DOHH2 (cell line): Measurements from ENCODE around the gene ALPL.

Experiments used
- H3F3A ChIP-seq: fragments of 200-600 bp; sonication (generic), shearing (Covaris generic); 2 replicates; pipeline ENCODE4 v1.6.0; 2016; ENCODE audit warnings: antibody characterized with exemption, mild to moderate bottlenecking; ENCODE audit not compliant: control insufficient read depth, insufficient read depth
- H3K27ac ChIP-seq: fragments of 200-600 bp; sonication (generic); 2 replicates; pipeline ENCODE4 v1.5.1; 2014; ENCODE audit warnings: low read depth, mild to moderate bottlenecking, low read length, moderate library complexity
- H3K27me3 ChIP-seq: fragments of 200-600 bp; sonication (generic); 2 replicates; pipeline ENCODE4 v1.6.1; 2014; ENCODE audit warnings: mild to moderate bottlenecking, low read length, mixed read lengths; ENCODE audit not compliant: control insufficient read depth
- H3K36me3 ChIP-seq: fragments of 200-600 bp; sonication (generic); 2 replicates; pipeline ENCODE4 v1.6.1; 2014; ENCODE audit warnings: mild to moderate bottlenecking, low read length, moderate library complexity, mixed read lengths; ENCODE audit not compliant: control insufficient read depth
- H3K4me1 ChIP-seq: fragments of 200-600 bp; sonication (generic); 2 replicates; pipeline ENCODE4 v1.6.1; 2014; ENCODE audit warnings: mild to moderate bottlenecking, low read length, mixed read lengths; ENCODE audit not compliant: control insufficient read depth
- H3K4me2 ChIP-seq: fragments of 200-600 bp; sonication (generic); 2 replicates; pipeline ENCODE4 v1.6.0; 2014; ENCODE audit warnings: mild to moderate bottlenecking, low read length, moderate library complexity
- H3K4me3 ChIP-seq: fragments of 200-600 bp; sonication (generic); 2 replicates; pipeline ENCODE4 v1.5.1; 2014; ENCODE audit warnings: mild to moderate bottlenecking, low read length, mixed read lengths
- H3K79me2 ChIP-seq: fragments of 200-600 bp; sonication (generic); 2 replicates; pipeline ENCODE4 v1.6.1; 2014; ENCODE audit warnings: mild to moderate bottlenecking, low read length, mixed read lengths; ENCODE audit not compliant: control insufficient read depth
- H3K9me2 ChIP-seq: fragments of 200-600 bp; sonication (generic); replicated peaks from 2 replicates; pipeline ENCODE4 v1.6.1; 2014; ENCODE audit warnings: mild to moderate bottlenecking, low read length, mixed read lengths; ENCODE audit not compliant: control insufficient read depth
- H3K9me3 ChIP-seq: fragments of 200-600 bp; sonication (generic); 2 replicates; pipeline ENCODE4 v1.6.1; 2014; ENCODE audit warnings: antibody characterized with exemption, low read length, mixed read lengths; ENCODE audit not compliant: control insufficient read depth, insufficient read depth
- H4K20me1 ChIP-seq: fragments of 200-600 bp; sonication (generic); 2 replicates; pipeline ENCODE4 v1.6.0; 2014; ENCODE audit warnings: low read depth, mild to moderate bottlenecking, antibody characterized with exemption, low read length, moderate library complexity; ENCODE audit not compliant: control insufficient read depth, insufficient read depth
- EZH2phosphoT487 ChIP-seq: fragments of 200-600 bp; sonication (generic); IDR thresholded peaks from 2 replicates; pipeline ENCODE4 v1.6.1; 2017; ENCODE audit warnings: borderline replicate concordance, mild to moderate bottlenecking, antibody characterized with exemption, low read length, moderate library complexity, mixed read lengths
- TF ChIP-seq, protein P1 (sequence below): fragments of 200-600 bp; sonication (generic); IDR thresholded peaks from one replicate; pipeline ENCODE4 v1.5.1; 2014; ENCODE audit warnings: antibody characterized with exemption, mild to moderate bottlenecking, low read depth, low read length; ENCODE audit not compliant: poor library complexity, severe bottlenecking

Gene ALPL

GRCh38 chr1:21587602-21587953 is 78.4 kb downstream of the ALPL start:
- H3K79me2 ChIP-seq = no peaks in the 10 kb centered on the region
- H3F3A ChIP-seq = no peaks in the 10 kb centered on the region
- H3K9me2 ChIP-seq = no peaks in the 10 kb centered on the region
- H3K27ac ChIP-seq = no peak overlapping the region
- H3K4me1 ChIP-seq = no peaks in the 10 kb centered on the region
- no peaks in the 10 kb centered on the region for H3K36me3 ChIP-seq
- no peaks in the 10 kb centered on the region for H4K20me1 ChIP-seq
- H3K4me3 ChIP-seq = no peak overlapping the region
- TF ChIP-seq, protein P1, sequence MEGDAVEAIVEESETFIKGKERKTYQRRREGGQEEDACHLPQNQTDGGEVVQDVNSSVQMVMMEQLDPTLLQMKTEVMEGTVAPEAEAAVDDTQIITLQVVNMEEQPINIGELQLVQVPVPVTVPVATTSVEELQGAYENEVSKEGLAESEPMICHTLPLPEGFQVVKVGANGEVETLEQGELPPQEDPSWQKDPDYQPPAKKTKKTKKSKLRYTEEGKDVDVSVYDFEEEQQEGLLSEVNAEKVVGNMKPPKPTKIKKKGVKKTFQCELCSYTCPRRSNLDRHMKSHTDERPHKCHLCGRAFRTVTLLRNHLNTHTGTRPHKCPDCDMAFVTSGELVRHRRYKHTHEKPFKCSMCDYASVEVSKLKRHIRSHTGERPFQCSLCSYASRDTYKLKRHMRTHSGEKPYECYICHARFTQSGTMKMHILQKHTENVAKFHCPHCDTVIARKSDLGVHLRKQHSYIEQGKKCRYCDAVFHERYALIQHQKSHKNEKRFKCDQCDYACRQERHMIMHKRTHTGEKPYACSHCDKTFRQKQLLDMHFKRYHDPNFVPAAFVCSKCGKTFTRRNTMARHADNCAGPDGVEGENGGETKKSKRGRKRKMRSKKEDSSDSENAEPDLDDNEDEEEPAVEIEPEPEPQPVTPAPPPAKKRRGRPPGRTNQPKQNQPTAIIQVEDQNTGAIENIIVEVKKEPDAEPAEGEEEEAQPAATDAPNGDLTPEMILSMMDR = no peak
- no peak for TF ChIP-seq EZH2phosphoT487
- H3K9me3 ChIP-seq = no peaks in the 10 kb centered on the region
- H3K4me2 ChIP-seq = no peak overlapping the region
- H3K27me3 ChIP-seq = no peaks in the 10 kb centered on the region

DNA sequence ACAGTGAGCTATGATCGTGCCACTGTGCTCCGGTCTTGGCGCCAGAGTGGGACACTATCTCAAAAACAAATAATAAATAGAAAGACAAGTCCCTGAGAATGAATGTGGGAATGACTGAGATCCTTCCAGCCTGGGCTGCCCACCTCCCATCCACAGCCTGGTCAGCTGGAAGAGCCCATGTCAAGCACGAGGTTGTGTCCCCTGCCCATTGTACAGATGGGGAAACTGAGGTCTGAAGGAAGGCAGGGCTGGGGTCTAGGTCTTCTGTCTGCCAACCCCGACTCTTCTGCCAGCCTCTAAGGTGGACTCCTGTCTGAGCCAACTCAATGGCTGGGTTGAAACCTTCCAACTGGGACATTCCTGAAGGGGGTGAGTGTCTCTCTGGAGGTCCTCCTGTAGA is 80.4 kb downstream of the ALPL start:
- TF ChIP-seq EZH2phosphoT487 = no peak
- TF ChIP-seq, protein P1 = no peak
- Histone ChIP-seq H3K4me3 (no peak overlapping the region), H3K9me3 (no peaks in the 10 kb centered on the region), H3K27ac (no peak overlapping the region), H3K4me1 (no peaks in the 10 kb centered on the region), H4K20me1 (no peaks in the 10 kb centered on the region), H3K4me2 (no peak overlapping the region), H3K9me2 (no peaks in the 10 kb centered on the region), H3K27me3 (no peaks in the 10 kb centered on the region), H3F3A (no peaks in the 10 kb centered on the region), H3K79me2 (no peaks in the 10 kb centered on the region), H3K36me3 (no peaks in the 10 kb centered on the region)

DNA sequence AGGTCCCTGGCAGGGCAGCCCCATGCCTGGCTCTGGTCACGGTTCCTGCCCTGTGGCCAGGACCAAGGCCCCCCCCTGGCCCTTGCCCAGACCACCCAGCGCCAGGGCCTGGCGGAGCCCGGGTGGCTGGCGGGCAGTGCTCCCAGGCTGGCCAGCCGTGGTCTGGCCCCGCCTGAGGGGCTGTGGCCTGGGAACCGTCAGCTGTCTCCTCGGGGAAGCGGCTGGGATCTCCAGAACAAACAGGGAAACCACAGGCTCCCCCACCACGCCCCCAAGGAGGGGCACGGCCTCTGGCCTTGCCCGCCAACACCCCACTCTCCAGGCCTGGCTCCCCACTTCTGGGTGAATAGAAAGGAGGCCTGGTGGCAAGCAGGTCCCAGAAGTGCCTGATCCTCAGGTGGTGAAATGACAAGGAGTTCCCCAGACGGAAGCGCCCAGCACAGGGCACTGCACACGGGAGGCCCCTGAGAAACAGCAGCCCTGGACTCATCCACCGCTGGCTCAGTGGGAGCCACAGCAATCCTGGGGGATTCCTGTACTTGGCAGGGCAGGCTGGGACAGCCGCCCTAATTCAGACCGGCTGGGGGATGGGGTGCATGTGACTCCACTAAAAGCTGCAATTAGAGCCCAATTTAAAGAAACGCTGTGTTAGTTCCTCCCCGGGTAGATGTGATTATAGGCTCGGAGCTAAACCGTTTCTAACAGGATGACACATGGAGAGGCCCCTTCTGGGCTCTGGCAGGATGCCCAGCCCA is 81.1 kb downstream of the ALPL start:
- H3K79me2 ChIP-seq = no peaks in the 10 kb centered on the region
- no peak overlapping the region for H3K27ac ChIP-seq
- H3K9me3 ChIP-seq = no peaks in the 10 kb centered on the region
- no peaks in the 10 kb centered on the region for H3F3A ChIP-seq
- H3K4me3 ChIP-seq = no peak overlapping the region
- TF ChIP-seq, protein P1 = no peak
- no peak for TF ChIP-seq EZH2phosphoT487
- H4K20me1 ChIP-seq = no peaks in the 10 kb centered on the region
- H3K36me3 ChIP-seq = no peaks in the 10 kb centered on the region
- H3K27me3 ChIP-seq = no peaks in the 10 kb centered on the region
- H3K4me1 ChIP-seq = no peaks in the 10 kb centered on the region
- no peak overlapping the region for H3K4me2 ChIP-seq
- no peaks in the 10 kb centered on the region for H3K9me2 ChIP-seq
